IMR-90 (cell line): ENCODE data around the gene USP30. TPM values are rescaled to one million over a fixed set of nuclear protein-coding genes. Genes with fewer than 3 reads are reported as not detected.

Source experiments
- ATAC-seq: fragments of 200-7000 bp; cut with Tn5 transposase; 2 replicates; pipeline ENCODE4 v1.9.1; 2020; ENCODE audit warnings: low read depth, mild to moderate bottlenecking, moderate library complexity
- BruUV-seq: library from RNA; stranded (reverse); fragments of 400-500 nt; replicated peaks from 2 replicates; lab custom pipeline; 2021; lab: Mats Ljungman, UMichigan
- CTCF ChIA-PET: fragments of 300-600 bp; formaldehyde crosslinking; extraction: SDS; loops from one replicate; lab custom pipeline; 2021; ENCODE audit warnings: antibody characterized with exemption; lab: Yijun Ruan, JAX
- POLR2A ChIA-PET: fragments of 300-600 bp; sonication (Branson Sonifier 250); formaldehyde crosslinking; loops from one replicate; lab custom pipeline; 2022; ENCODE audit warnings: antibody characterized with exemption; ENCODE audit not compliant: unreplicated experiment; lab: Charles Lee
- DNase-seq: peaks from one replicate; pipeline ENCODE4 v3.0.0; 2013
- H2AFZ ChIP-seq: replicated peaks from 2 replicates; pipeline ENCODE3; 2013; ENCODE audit warnings: low read length, mild to moderate bottlenecking; ENCODE audit not compliant: poor library complexity
- H2AK5ac ChIP-seq: 2 replicates; pipeline ENCODE4 v1.6.1; 2013; ENCODE audit warnings: low read depth, low read length, inconsistent platforms
- H2AK9ac ChIP-seq: replicated peaks from 2 replicates; pipeline ENCODE3; 2013; ENCODE audit warnings: mild to moderate bottlenecking, low read depth, low read length, moderate library complexity; ENCODE audit not compliant: poor library complexity
- H2BK120ac ChIP-seq: 2 replicates; pipeline ENCODE4 v1.6.1; 2013; ENCODE audit warnings: low read depth, low read length, inconsistent platforms
- H2BK15ac ChIP-seq: 3 replicates; pipeline ENCODE4 v1.6.1; 2013; ENCODE audit warnings: low read depth, low read length, inconsistent platforms
- H2BK20ac ChIP-seq: 2 replicates; pipeline ENCODE4 v1.6.1; 2013; ENCODE audit warnings: low read depth, mild to moderate bottlenecking, inconsistent platforms, low read length, moderate library complexity
- H2BK5ac ChIP-seq: 2 replicates; pipeline ENCODE4 v1.6.1; 2013; ENCODE audit warnings: mild to moderate bottlenecking, low read depth, low read length, inconsistent platforms; ENCODE audit not compliant: poor library complexity, severe bottlenecking
- H3K14ac ChIP-seq: replicated peaks from 2 replicates; pipeline ENCODE4 v1.6.1; 2013; ENCODE audit warnings: low read depth, low read length, inconsistent platforms
- H3K18ac ChIP-seq: 2 replicates; pipeline ENCODE4 v1.6.1; 2013; ENCODE audit warnings: low read depth, low read length, control low read depth
- H3K23ac ChIP-seq: 2 replicates; pipeline ENCODE4 v1.6.1; 2013; ENCODE audit warnings: low read depth, low read length, inconsistent platforms
- H3K27ac ChIP-seq: 2 replicates; pipeline ENCODE4 v1.5.1; 2013; ENCODE audit warnings: mild to moderate bottlenecking, control low read depth, low read length; ENCODE audit not compliant: insufficient read depth
- H3K27me3 ChIP-seq: 2 replicates; pipeline ENCODE4 v1.6.1; 2013; ENCODE audit warnings: low read length; ENCODE audit not compliant: control insufficient read depth, insufficient read depth
- H3K36me3 ChIP-seq: 2 replicates; pipeline ENCODE4 v1.6.1; 2013; ENCODE audit warnings: low read length, mixed read lengths; ENCODE audit not compliant: control insufficient read depth, insufficient read depth
- H3K4ac ChIP-seq: 2 replicates; pipeline ENCODE4 v1.6.1; 2013; ENCODE audit warnings: low read depth, low read length, inconsistent platforms
- H3K4me1 ChIP-seq: 2 replicates; pipeline ENCODE4 v1.6.1; 2013; ENCODE audit warnings: low read length, mixed read lengths; ENCODE audit not compliant: control insufficient read depth, insufficient read depth
- H3K4me2 ChIP-seq: 2 replicates; pipeline ENCODE4 v1.6.1; 2013; ENCODE audit warnings: low read depth, mild to moderate bottlenecking, control low read depth, low read length, moderate library complexity
- H3K4me3 ChIP-seq: 2 replicates; pipeline ENCODE4 v1.5.1; 2013; ENCODE audit warnings: low read depth, mild to moderate bottlenecking, control low read depth, low read length, moderate library complexity; ENCODE audit not compliant: insufficient read depth
- H3K56ac ChIP-seq: 2 replicates; pipeline ENCODE4 v1.6.1; 2013; ENCODE audit warnings: low read length, inconsistent platforms; ENCODE audit not compliant: insufficient read depth; ENCODE audit errors: extremely low read depth
- H3K79me1 ChIP-seq, 2 experiments: 2 replicates each; pipeline ENCODE4 v1.6.1; 2013; ENCODE audit warnings: low read length in 2 of 2, inconsistent platforms in 1 of 2, low read depth in 1 of 2
- H3K9ac ChIP-seq: 2 replicates; pipeline ENCODE4 v1.6.1; 2013; ENCODE audit warnings: low read depth, low read length, control low read depth
- H3K9me1 ChIP-seq: 2 replicates; pipeline ENCODE4 v1.6.1; 2013; ENCODE audit warnings: low read length, inconsistent platforms; ENCODE audit not compliant: insufficient read depth
- H3K9me3 ChIP-seq: 2 replicates; pipeline ENCODE4 v1.6.1; 2013; ENCODE audit warnings: low read length; ENCODE audit not compliant: control insufficient read depth, insufficient read depth
- H4K20me1 ChIP-seq: 2 replicates; pipeline ENCODE4 v1.6.1; 2013; ENCODE audit warnings: low read length, inconsistent platforms; ENCODE audit not compliant: insufficient read depth
- H4K5ac ChIP-seq: 2 replicates; pipeline ENCODE4 v1.6.1; 2013; ENCODE audit warnings: mild to moderate bottlenecking, low read depth, low read length, control low read depth
- H4K8ac ChIP-seq, 2 experiments: 2 replicates each; pipeline ENCODE4 v1.6.1; 2013; ENCODE audit warnings: low read depth in 2 of 2, low read length in 2 of 2, control low read depth in 1 of 2, inconsistent platforms in 1 of 2
- H4K91ac ChIP-seq: 2 replicates; pipeline ENCODE4 v1.6.1; 2013; ENCODE audit warnings: low read depth, low read length, inconsistent platforms; ENCODE audit not compliant: insufficient read depth
- CEBPB ChIP-seq: IDR thresholded peaks from 2 replicates; pipeline ENCODE4 v1.6.1; 2012; ENCODE audit warnings: low read depth, low read length, improper control_type of control experiment
- FOS ChIP-seq: fragments of 150-350 bp; IDR thresholded peaks from 2 replicates; pipeline ENCODE4 v1.6.1; 2016; ENCODE audit warnings: low read depth, low read length
- MAFK ChIP-seq: IDR thresholded peaks from 2 replicates; pipeline ENCODE4 v1.6.1; 2012; ENCODE audit warnings: low read depth, low read length, improper control_type of control experiment
- MAZ ChIP-seq: IDR thresholded peaks from 2 replicates; pipeline ENCODE4 v1.6.1; 2012; ENCODE audit warnings: low read depth, mild to moderate bottlenecking, low read length, improper control_type of control experiment, moderate library complexity, borderline replicate concordance
- MXI1 ChIP-seq: IDR thresholded peaks from 2 replicates; pipeline ENCODE4 v1.6.1; 2012; ENCODE audit warnings: low read depth, mild to moderate bottlenecking, low read length, moderate library complexity, borderline replicate concordance
- RAD21 ChIP-seq: IDR thresholded peaks from 2 replicates; pipeline ENCODE4 v1.6.1; 2012; ENCODE audit warnings: low read length, improper control_type of control experiment
- RCOR1 ChIP-seq: IDR thresholded peaks from 2 replicates; pipeline ENCODE4 v1.6.1; 2012; ENCODE audit warnings: mild to moderate bottlenecking, low read length, improper control_type of control experiment; ENCODE audit not compliant: insufficient replicate concordance
- RFX5 ChIP-seq: IDR thresholded peaks from 2 replicates; pipeline ENCODE4 v1.8.0; 2012; ENCODE audit warnings: low read depth, mild to moderate bottlenecking, low read length, moderate library complexity
- WGBS, 2 experiments: methylation state at CpG; one replicate each; pipeline versions ENCODE4 v1.1.5 to v1.1.7; 2013; ENCODE audit warnings: missing lambda C conversion rate in 2 of 2; ENCODE audit not compliant: insufficient read length in 1 of 2; ENCODE audit errors: extremely low coverage in 2 of 2; 5-methylcytosine and 5-hydroxymethylcytosine counted together
- dilution Hi-C: fragments of 300-500 bp; cut with HindIII; formaldehyde crosslinking; loops from one replicate; pipeline ENCODE4 v1.14.3; 2018; ENCODE audit warnings: low sequenced_read_pairs; ENCODE audit not compliant: unreplicated experiment
- in situ Hi-C: fragments of 300-500 bp; cut with MboI; formaldehyde crosslinking; loops from 3 replicates; pipeline ENCODE4 v1.14.3; 2019; ENCODE audit warnings: low sequenced_read_pairs, inconsistent platforms, mixed read lengths
- intact Hi-C: fragments of 100-400 bp; cut with micrococcal nuclease; formaldehyde crosslinking; loops from 2 replicates; pipeline ENCODE4 v1.10.0; 2022
- polyA plus RNA-seq, 3 experiments: library from polyadenylated mRNA; depleted of rRNA; stranded (reverse); fragments of >200 nt; gene quantifications; 2 replicates each; pipeline ENCODE4 v1.2.3, GENCODE V29; 2012; ENCODE audit warnings: low replicate concordance in 1 of 3
- total RNA-seq: library from RNA; depleted of rRNA; stranded (reverse); fragments of >200 nt; gene quantifications from 2 replicates; pipeline ENCODE4 v1.2.3, GENCODE V29; 2012
- TF ChIP-seq, protein P1 (sequence below): fragments of 150-350 bp; IDR thresholded peaks from 2 replicates; pipeline ENCODE4 v1.6.1; 2017; ENCODE audit warnings: mild to moderate bottlenecking, antibody characterized with exemption, low read length, low read depth

The USP30 gene
- total and polyA plus RNA-seq, 2 of the 4 experiments (the other 2 are of a cell fraction), result 10.4 to 11.2 TPM

DNA sequence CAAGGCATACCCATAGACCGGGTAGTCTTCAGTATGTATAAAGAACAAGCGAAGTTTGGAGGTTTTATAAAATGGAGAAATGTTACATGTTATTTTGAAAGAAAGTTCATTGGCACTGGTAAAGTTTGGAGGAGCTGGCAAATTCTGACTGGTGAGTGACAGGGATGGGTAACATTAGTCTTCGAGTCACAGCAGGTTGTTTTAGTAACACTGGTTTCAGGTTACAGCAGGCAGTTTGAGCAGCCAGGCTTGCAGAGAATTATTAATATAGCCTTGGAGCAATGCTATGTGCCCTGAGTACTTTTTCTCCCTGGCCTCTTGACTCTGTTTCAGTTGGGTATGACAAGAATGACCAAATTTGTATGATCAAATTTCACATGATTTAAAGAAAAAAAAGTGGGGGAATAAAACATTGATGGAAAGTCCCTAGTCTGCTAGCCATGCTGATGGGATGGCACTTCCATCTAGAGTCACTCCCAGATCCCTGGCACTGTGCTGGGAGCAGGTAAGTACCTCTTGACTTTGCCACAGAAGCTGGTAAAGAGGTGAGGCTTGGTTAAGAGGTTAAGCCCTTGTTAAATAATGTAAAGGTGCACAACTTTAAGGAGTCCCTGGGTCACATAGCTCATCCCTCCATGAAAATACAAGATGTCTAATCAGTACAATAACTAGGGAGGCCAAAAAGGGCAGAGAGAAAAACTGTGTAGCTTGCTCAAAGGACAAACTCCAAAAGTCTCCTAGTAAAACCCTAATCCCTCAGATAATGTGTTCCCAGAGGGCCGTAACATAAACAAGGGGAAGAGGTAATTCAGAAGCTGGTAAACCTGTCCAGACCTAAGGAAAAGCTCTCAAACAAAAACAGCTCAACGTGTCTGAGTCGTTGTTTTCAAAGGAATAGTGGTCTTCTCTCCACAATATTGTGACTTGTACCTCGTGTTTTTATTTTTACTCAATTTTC, 18.9 kb upstream of the USP30 start:
- no peak overlapping the region for H4K91ac ChIP-seq
- H3K56ac ChIP-seq, result no peak overlapping the region
- in situ Hi-C loops (no loop called here), intact Hi-C loops (no loop called here), dilution Hi-C loops (no loop called here)
- no peaks in the 10 kb centered on the region for H4K20me1 ChIP-seq
- WGBS, 2 experiments, result 100% methylated on average over 1 of the region's 7 CpGs; no CpG with 5 or more reads in 1 of the 2 experiments
- TF ChIP-seq, protein P1, sequence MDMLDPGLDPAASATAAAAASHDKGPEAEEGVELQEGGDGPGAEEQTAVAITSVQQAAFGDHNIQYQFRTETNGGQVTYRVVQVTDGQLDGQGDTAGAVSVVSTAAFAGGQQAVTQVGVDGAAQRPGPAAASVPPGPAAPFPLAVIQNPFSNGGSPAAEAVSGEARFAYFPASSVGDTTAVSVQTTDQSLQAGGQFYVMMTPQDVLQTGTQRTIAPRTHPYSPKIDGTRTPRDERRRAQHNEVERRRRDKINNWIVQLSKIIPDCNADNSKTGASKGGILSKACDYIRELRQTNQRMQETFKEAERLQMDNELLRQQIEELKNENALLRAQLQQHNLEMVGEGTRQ, result no peak
- TF ChIP-seq RAD21, result no peak
- no peak for TF ChIP-seq FOS
- TF ChIP-seq RCOR1, result no peak
- TF ChIP-seq MAZ, result no peak
- no peak for TF ChIP-seq MXI1
- no peak for TF ChIP-seq RFX5
- no peak for TF ChIP-seq MAFK
- TF ChIP-seq CEBPB, result no peak
- ATAC-seq, result no peak; the same call in 1 of the 2 replicates
- peaks cover 2% of the 10 kb centered on the region; the same call in 1 of the 2 replicates for H3K27me3 ChIP-seq
- H2BK15ac ChIP-seq, result no peak overlapping the region
- POLR2A ChIA-PET, result no interaction called here
- no peaks in the 10 kb centered on the region for H3K4me1 ChIP-seq
- H2AFZ ChIP-seq, result no peak overlapping the region
- no peak overlapping the region for H3K14ac ChIP-seq
- H3K4me3 ChIP-seq, result no peak overlapping the region
- no peak overlapping the region for H2AK5ac ChIP-seq
- H3K9me3 ChIP-seq, result no peaks in the 10 kb centered on the region
- BruUV-seq, result no TSS peak
- H3K27ac ChIP-seq, result no peak overlapping the region
- no peak overlapping the region for H2BK120ac ChIP-seq
- no peak overlapping the region for H2AK9ac ChIP-seq
- CTCF ChIA-PET, result interaction anchor here (1.0 kb wide), 1 partner anchor 14 kb away, joined by 4 read pairs; no protein-coding TSS in a partner anchor
- H3K9ac ChIP-seq, result no peak overlapping the region
- no peak overlapping the region for H2BK5ac ChIP-seq
- H2BK20ac ChIP-seq, result no peak overlapping the region
- no peaks in the 10 kb centered on the region for H3K9me1 ChIP-seq
- H3K79me1 ChIP-seq, result no peaks in the 10 kb centered on the region
- H3K18ac ChIP-seq, result no peak overlapping the region
- no peak overlapping the region for H3K23ac ChIP-seq
- no peak overlapping the region for H4K5ac ChIP-seq
- no peak overlapping the region for H4K8ac ChIP-seq
- no peak overlapping the region for H3K4ac ChIP-seq
- no peaks in the 10 kb centered on the region for H3K36me3 ChIP-seq
- no peak overlapping the region for H3K4me2 ChIP-seq
- no peak for DNase-seq
